Neutrophil (primary cell): ENCODE data around the gene JHY.

Experiments used
- H3K27ac ChIP-seq: fragments of 200-600 bp; sonication (generic); 2 replicates; pipeline ENCODE4 v1.5.1; 2016; ENCODE audit warnings: mild to moderate bottlenecking, moderate library complexity
- H3K27me3 ChIP-seq: fragments of 200-600 bp; sonication (generic); 2 replicates; pipeline ENCODE4 v1.6.0; 2016; ENCODE audit warnings: mild to moderate bottlenecking
- H3K36me3 ChIP-seq: fragments of 200-600 bp; sonication (generic); 2 replicates; pipeline ENCODE4 v1.5.1; 2017
- H3K4me1 ChIP-seq, 2 experiments: fragments of 200-600 bp in 1 of 2; sonication (generic) in 1 of 2; 1 replicate in 1 of 2; 2 replicates in 1 of 2; pipeline versions ENCODE4 v1.5.1 to v1.6.1; 2013 to 2016; ENCODE audit warnings: low read depth in 1 of 2, low read length in 1 of 2, mild to moderate bottlenecking in 1 of 2, moderate library complexity in 1 of 2; ENCODE audit not compliant: control insufficient read depth in 1 of 2, insufficient read depth in 1 of 2
- H3K4me3 ChIP-seq, 2 experiments: fragments of 200-600 bp in 1 of 2; sonication (generic) in 1 of 2; 1 replicate in 1 of 2; 2 replicates in 1 of 2; pipeline ENCODE4 v1.5.1; 2013 to 2016; ENCODE audit warnings: low read depth in 1 of 2, low read length in 1 of 2, mild to moderate bottlenecking in 1 of 2, moderate library complexity in 1 of 2
- H3K9me3 ChIP-seq: fragments of 200-600 bp; sonication (generic); 2 replicates; pipeline ENCODE4 v1.5.1; 2016
- CTCF ChIP-seq: fragments of 200-600 bp; sonication (generic); IDR thresholded peaks from 2 replicates; pipeline ENCODE4 v1.5.1; 2016; ENCODE audit warnings: antibody characterized with exemption

Gene JHY

GRCh38 chr11:122951211-122951610 is 68.7 kb downstream of the JHY start:
- H3K9me3 ChIP-seq, result no peaks in the 10 kb centered on the region
- H3K4me3 ChIP-seq, result no peak overlapping the region
- H3K27me3 ChIP-seq, result no peaks in the 10 kb centered on the region
- H3K4me1 ChIP-seq, result no peaks in the 10 kb centered on the region
- TF ChIP-seq CTCF, result no peak
- no peak overlapping the region for H3K27ac ChIP-seq
- H3K36me3 ChIP-seq, result no peaks in the 10 kb centered on the region

GRCh38 chr11:122954455-122954854 is 71.9 kb downstream of the JHY start:
- no peaks in the 10 kb centered on the region for H3K36me3 ChIP-seq
- H3K4me1 ChIP-seq, result no peaks in the 10 kb centered on the region
- no peak overlapping the region for H3K27ac ChIP-seq
- no peaks in the 10 kb centered on the region for H3K9me3 ChIP-seq
- no peak overlapping the region for H3K4me3 ChIP-seq
- no peaks in the 10 kb centered on the region for H3K27me3 ChIP-seq
- TF ChIP-seq CTCF, result no peak

DNA sequence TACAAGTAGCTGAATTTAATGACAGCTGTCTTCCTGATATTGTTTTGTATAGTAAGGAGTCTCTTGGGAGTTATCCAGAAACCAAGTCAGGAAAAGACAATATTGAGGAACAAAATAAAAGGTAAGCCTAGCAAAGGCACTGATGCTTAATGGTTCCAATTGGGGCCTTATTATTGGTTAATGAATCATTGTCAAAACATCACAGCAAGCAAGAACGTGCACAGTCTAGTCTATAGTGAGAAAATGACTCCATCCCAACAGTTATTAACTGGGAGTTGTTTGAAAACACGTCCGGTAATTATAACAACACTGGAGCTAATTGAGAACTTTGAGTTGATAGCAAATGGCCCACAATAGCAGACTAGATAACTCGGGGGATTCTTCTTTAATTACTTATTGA is 81.4 kb downstream of the JHY start:
- Histone ChIP-seq H3K27me3 (peaks cover 60% of the 10 kb centered on the region), H3K27ac (no peak overlapping the region), H3K4me1 (no peaks in the 10 kb centered on the region), H3K9me3 (no peaks in the 10 kb centered on the region), H3K4me3 (no peak overlapping the region), H3K36me3 (no peaks in the 10 kb centered on the region)
- no peak for TF ChIP-seq CTCF

GRCh38 chr11:122976061-122976733 is 93.6 kb downstream of the JHY start:
- peaks cover 100% of the 10 kb centered on the region for H3K27me3 ChIP-seq

GRCh38 chr11:122976734-122977469 is 94.3 kb downstream of the JHY start:
- no peak for TF ChIP-seq CTCF
- peaks cover 100% of the 10 kb centered on the region for H3K27me3 ChIP-seq

More at GRCh38 chr11:122976061-122976733, 93.6 kb downstream of the JHY start:
- H3K36me3 ChIP-seq, result no peaks in the 10 kb centered on the region
- H3K4me1 ChIP-seq, result no peaks in the 10 kb centered on the region
- H3K9me3 ChIP-seq, result no peaks in the 10 kb centered on the region
- H3K27ac ChIP-seq, result no peak overlapping the region
- no peak for TF ChIP-seq CTCF
- H3K4me3 ChIP-seq, result no peak overlapping the region

More at GRCh38 chr11:122976734-122977469, 94.3 kb downstream of the JHY start:
- Histone ChIP-seq H3K36me3 (no peaks in the 10 kb centered on the region), H3K9me3 (no peaks in the 10 kb centered on the region), H3K4me1 (no peaks in the 10 kb centered on the region), H3K4me3 (no peak overlapping the region), H3K27ac (no peak overlapping the region)
